Stimulated activated CD8-positive, alpha-beta memory T cell treated with anti-CD3 and anti-CD28 coated beads, Interleukin-12 subunit alpha, Interleukin-12 subunit beta, amount 100 ng/mL, for 24 hours (primary cell): Measurements from ENCODE around the gene EFNB2.

Experiments
- DNase-seq: peaks from one replicate; pipeline ENCODE4 v3.0.0-alpha.2; 2020; ENCODE audit errors: extremely low read depth

The EFNB2 gene, protein sequence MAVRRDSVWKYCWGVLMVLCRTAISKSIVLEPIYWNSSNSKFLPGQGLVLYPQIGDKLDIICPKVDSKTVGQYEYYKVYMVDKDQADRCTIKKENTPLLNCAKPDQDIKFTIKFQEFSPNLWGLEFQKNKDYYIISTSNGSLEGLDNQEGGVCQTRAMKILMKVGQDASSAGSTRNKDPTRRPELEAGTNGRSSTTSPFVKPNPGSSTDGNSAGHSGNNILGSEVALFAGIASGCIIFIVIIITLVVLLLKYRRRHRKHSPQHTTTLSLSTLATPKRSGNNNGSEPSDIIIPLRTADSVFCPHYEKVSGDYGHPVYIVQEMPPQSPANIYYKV

GRCh38 chr13:106535552-106536243, at the start of gene EFNB2:
EFNB2 (minus strand) TSS chr13:106535662; CDS start chr13:106534964, 698 bp downstream.
- DNase-seq, result peak; percentile 66

- DNase-seq, result no peak
These were observed 45.8 kb upstream of the EFNB2 start for GRCh38 chr13:106581225-106581624.

DNA sequence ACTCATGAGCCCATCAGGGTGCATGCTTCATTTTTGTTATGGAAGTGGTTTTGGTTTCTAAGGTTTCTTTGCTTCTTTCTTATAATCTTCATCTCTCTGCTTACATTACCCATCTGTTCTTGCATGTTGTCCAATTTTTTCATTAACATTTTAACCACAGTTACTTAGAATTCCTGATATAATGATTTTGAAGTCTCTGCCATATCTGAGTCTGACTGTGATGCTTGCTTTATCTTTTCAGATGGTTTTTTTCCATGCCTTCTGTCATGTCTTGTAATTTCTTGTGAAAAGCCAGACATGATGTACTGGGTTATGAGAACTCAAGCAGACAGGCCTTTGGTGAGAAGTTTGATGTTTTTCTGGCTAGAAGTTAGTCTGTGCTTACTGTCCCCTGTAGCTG, 40.4 kb upstream of the EFNB2 start:
- no peak for DNase-seq

DNA sequence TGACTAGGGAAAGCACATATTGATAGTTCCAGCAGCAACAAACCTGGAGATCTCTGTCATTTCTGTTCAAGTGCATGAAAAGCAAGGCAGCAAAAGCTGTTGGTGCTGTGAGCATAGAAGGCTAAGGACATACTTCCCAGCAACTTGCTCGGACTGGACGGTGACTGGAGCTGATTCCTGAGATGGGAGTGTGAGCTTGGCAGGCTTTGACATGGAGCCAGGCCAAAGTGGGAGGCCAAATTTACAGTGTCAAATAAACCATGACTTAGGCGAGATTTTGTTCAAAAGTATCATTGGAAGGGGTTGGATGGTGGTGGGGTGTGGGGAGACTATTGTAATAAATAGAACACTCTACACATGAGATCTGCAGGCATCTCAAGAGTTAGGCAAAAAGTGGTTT, 38.4 kb upstream of the EFNB2 start:
- DNase-seq, result no peak

GRCh38 chr13:106573284-106573846, 37.9 kb upstream of the EFNB2 start:
- DNase-seq, result no peak

- DNase-seq, result peak; percentile 31
These were observed 34.9 kb upstream of the EFNB2 start for GRCh38 chr13:106570299-106570852.

DNA sequence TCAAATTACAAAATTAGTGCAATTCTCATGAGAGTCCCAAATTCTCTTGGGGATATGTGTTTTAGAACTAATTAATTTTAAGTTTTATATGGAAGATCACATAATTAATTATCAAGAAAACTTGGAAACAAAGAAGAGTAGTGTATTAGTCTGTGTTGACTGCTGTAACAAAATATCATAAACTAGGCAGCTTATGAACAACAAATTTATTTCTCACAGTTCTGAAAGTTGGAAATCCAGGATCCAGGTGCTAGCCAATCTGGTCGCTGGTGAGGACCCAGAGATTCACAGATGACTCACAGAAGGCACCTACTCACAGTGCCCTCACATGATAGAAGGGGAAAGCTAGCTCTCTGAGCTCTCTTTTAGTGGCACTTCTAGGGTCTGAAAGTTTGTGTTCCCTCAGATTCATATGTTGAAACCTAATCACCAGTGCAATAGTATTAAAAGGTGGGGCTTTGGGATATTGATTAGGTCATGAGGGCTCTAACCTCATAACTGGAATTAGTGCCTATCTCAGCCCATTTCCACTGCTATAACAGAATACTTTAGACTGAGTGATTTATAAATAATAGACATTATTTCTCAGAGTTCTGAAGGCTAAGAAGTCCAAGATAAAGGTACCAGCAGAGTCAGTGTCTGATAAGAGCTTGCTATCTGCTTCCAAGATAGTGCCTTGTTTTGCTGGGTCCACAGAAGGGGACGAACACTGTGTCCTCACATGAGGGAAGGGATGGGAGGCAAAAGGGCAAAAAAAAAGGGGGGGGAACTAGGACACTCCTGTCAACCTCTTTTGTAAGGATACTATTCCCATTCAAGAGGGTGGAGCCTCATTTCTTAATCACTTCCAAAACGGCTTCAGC, 34.0 kb upstream of the EFNB2 start:
- DNase-seq, result no peak

GRCh38 chr13:106568299-106569003, 33.0 kb upstream of the EFNB2 start:
- DNase-seq, result no peak

DNA sequence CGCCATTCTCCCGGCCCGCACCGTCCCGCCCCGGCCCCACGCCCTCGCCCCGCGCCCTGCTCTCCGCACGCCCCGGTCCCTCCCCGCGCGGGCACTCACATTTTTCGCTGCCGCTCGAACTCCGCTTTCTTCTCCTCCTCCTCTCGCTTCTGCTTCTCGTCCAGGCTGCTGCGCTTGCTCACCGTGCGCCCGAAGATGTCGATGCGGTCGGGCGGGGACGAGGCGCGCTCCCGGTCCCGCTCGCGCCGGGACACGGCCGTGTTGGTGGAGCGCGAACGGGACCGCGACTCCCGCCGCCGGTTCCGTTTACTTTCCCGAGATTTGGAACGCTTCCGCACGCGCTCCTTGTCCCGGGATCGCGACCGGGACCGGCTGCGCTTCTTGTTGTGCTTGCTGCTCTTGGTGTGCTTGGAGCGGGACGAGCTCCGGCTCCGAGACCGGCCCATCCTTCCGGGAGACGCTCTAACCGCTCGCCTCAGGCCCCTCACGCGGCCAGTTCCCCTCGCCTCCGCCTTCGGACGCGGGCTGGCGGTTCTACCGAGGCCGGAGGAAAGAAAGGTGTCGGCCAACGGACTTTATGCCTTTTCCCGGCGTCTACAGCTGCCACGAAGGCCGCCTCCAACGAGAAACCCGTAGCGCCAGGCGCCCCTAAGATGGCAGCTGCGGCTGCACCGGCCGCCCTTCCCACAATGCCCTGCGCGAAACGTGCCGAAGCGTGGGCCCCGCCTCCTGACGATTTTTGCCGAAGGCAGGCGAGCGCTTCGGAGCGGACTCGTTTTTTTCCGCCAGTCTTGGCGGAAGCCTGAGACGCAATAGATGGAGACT, 32.2 kb upstream of the EFNB2 start, which contains the start of gene ARGLU1:
Gene ARGLU1 (minus strand): TSS at position 664 of the 825 bp plus-strand sequence. CDS start 218 bp downstream, at position 446.
- DNase-seq, result peak; percentile 87

DNA sequence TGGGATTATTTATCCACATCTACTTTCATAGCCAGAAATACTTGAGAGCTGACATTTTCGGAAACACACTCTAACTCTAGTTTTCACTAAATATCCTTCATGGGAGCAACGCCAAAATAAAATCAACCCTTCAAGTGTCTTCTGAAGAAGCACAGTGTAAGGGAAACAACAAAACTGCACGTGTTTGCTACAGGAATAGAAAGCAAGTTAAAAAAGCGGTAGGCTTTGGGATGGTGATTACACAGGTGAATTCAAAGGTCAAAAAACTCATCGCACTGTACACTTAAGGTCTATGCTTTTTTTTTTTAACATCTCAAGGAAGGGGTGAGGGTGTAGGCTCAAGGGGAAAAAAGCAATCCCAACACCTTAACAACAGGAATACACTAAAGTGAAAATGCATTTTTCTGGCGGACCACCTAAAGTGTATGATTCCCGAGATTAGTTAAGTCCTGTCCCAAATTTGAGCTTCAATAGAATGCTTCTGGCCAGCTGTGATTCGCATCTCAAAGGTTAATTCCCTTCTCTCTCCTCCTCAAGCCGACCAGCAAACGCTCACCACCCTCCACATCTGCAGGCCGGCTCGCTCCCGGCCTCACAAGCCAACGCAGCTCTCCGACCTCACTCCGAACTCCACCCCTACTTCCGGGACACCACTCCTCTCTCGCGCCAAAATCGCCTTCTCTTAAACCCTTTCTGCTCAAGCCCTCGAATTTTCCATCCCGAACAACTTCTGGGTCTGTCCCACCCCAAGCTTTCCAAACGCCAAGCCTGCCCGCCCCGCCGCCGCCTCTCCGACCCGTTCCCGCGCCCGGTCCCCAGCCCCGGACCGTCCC, 31.4 kb upstream of the EFNB2 start:
- peak; percentile 15 for DNase-seq

- DNase-seq, result no peak
These were observed 29.8 kb upstream of the EFNB2 start for GRCh38 chr13:106565127-106565775.

DNA sequence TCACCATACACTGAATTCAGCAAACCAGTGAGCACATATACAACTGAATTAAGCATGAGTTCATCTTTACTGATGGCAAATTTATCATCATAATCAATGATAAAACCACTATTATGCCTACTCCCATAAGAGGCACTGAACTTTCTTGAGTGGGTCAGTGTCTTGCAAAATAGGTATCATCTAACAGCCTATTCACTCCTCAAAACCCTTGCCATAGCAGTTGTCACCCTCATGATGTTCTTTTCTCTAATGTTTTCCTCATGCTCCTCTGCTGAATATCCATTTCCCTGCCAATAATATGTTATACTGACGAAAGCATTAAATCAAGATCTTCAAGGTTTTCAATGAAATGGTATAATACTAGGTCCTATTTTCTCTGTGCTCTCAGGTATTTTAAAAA, 26.8 kb upstream of the EFNB2 start:
- DNase-seq, result no peak

DNA sequence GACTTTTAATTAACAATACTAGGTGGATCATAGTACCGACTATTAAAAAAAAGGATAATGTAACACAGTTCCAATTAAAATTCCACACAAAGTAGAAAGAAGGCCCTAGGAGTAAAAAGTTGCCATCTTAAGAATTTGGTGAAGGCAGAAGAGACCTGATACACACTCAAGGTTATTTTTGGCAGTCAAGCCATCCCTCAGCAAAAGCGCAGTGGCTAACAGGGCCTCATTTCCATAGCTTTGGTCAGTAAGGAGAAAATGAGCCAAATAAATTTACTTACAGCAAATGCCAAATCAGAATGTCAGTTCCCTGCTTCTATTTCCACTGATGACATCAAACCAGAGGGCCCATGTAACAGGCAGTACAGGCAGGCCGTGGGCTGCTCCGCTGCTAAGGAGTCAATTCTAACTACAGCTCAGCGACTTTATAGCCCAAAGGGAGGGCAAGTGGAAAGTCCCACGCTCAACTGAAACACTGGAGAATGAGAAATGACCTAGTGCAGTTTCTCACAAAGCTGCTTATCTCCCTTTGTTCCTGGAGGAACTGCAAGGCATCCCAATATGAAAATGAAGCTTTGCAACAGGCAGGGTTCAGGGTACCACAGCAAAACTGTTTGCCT, 26.2 kb upstream of the EFNB2 start:
- peak; percentile 10 for DNase-seq

GRCh38 chr13:106560821-106561220, 25.4 kb upstream of the EFNB2 start:
- no peak for DNase-seq

- DNase-seq, result no peak
These were observed 23.1 kb upstream of the EFNB2 start for GRCh38 chr13:106558527-106558926.

- DNase-seq, result no peak
These were observed 20.3 kb upstream of the EFNB2 start for GRCh38 chr13:106555631-106556328.

GRCh38 chr13:106551751-106552150, 16.3 kb upstream of the EFNB2 start:
- no peak for DNase-seq

DNA sequence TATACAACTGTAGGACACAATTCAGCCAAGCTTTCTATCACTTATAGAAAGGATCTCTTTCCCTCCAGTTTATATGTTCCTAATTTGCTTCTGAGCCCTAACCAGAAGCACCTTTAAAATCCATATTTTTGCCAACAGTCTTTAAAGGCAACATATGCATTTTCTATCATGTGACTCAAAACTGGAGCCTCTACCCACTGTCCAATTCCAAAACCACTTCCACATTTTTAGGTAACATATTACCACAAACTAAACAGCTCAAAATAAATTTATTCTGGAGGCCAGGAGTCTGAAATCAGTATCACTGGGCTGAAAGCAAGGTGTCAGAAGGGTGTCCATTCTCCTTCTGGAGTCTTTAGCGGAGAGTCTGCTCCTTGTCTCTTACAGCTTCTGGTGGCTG, 15.9 kb upstream of the EFNB2 start:
- DNase-seq, result no peak
